Measurements from ENCODE around the gene FN1.

GRCh38 chr2:215355801-215356200, 80.1 kb downstream of the FN1 start:
- no peak for TF ChIP-seq CTCF (IDR thresholded peaks at IDR 0.05)
- TF ChIP-seq POLR2A (IDR thresholded peaks at IDR 0.05), result no peak
